Esophagus squamous epithelium (tissue), 4 donors: ENCODE data around the gene C1QL3.

ENCODE experiments used
- POLR2A ChIP-seq, 4 donors: fragments of 450-650 bp; IDR thresholded peaks; one replicate each; pipeline ENCODE4 v1.6.1; 2017; ENCODE audit warnings: antibody characterized with exemption in 4 of 4, mild to moderate bottlenecking in 4 of 4, moderate library complexity in 3 of 4
- TF ChIP-seq, protein P1 (sequence below), 6 experiments: fragments of 450-650 bp in 4 of 6; fragments of 200-600 bp in 2 of 6; sonication (generic) in 2 of 6; IDR thresholded peaks; one replicate each; pipeline ENCODE4 v1.5.1; 2016 to 2019; ENCODE audit warnings: antibody characterized with exemption in 6 of 6, mild to moderate bottlenecking in 4 of 6, moderate library complexity in 4 of 6

DNA sequence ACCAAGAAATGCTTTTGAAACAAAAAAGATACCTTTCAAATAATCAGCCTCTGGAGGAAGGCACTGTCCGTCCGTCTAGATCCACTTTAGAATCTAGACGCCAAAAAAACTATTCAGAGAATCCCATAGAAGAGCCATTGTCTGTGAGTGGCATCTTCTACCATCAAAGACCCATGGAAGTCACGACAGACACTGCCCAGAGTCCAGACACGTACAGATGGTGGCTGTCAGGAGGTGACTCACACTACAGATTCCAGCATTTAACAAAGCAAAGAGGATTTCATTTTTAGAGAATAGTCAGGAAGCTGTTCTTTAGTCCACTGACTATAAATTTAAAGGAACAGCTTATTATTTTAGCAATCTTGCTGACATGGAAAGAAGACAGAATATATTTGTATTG, 11.7 kb downstream of the C1QL3 start:
- TF ChIP-seq, protein P1, sequence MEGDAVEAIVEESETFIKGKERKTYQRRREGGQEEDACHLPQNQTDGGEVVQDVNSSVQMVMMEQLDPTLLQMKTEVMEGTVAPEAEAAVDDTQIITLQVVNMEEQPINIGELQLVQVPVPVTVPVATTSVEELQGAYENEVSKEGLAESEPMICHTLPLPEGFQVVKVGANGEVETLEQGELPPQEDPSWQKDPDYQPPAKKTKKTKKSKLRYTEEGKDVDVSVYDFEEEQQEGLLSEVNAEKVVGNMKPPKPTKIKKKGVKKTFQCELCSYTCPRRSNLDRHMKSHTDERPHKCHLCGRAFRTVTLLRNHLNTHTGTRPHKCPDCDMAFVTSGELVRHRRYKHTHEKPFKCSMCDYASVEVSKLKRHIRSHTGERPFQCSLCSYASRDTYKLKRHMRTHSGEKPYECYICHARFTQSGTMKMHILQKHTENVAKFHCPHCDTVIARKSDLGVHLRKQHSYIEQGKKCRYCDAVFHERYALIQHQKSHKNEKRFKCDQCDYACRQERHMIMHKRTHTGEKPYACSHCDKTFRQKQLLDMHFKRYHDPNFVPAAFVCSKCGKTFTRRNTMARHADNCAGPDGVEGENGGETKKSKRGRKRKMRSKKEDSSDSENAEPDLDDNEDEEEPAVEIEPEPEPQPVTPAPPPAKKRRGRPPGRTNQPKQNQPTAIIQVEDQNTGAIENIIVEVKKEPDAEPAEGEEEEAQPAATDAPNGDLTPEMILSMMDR (IDR thresholded peaks at IDR 0.05) = no peak
- no peak for TF ChIP-seq POLR2A (IDR thresholded peaks at IDR 0.05)
